Keratinocyte (primary cell): ENCODE data around the gene SDHAF1.

Experiments used
- CTCF ChIP-seq, 3 experiments: IDR thresholded peaks in 1 of 3; conservative IDR thresholded peaks in 1 of 3; optimal IDR thresholded peaks in 1 of 3; 2 replicates in 2 of 3; 3 replicates in 1 of 3; pipeline versions ENCODE3 to v1.5.1; 2011; ENCODE audit warnings: low read length in 3 of 3, mild to moderate bottlenecking in 3 of 3, moderate library complexity in 2 of 3, control low read depth in 1 of 3, inconsistent platforms in 1 of 3; ENCODE audit not compliant: insufficient read depth in 2 of 3; ENCODE audit errors: extremely low read depth in 1 of 3
- EZH2 ChIP-seq: IDR thresholded peaks from one replicate; pipeline ENCODE4 v1.6.1; 2012; ENCODE audit warnings: inconsistent platforms, mild to moderate bottlenecking, low read length, moderate library complexity

GRCh38 chr19:36001605-36002004 is 6.6 kb downstream of the SDHAF1 start:
- no peak for TF ChIP-seq CTCF (optimal IDR thresholded peaks at IDR 0.05 in 1 of 3, IDR thresholded peaks at IDR 0.05 in 1 of 3, conservative IDR thresholded peaks at IDR 0.05 in 1 of 3; ENCODE audit: extremely low read depth in 1 of 3, insufficient read depth in 2 of 3, low read length in 3 of 3)
- TF ChIP-seq EZH2: no peak
